IPS DF 6.9 (cell line): ENCODE data around the gene GOSR2.
"Not testable (repeated sequence)": the region's sequence is repeated elsewhere in the genome, so short reads cannot be mapped to it uniquely, and the experiment has no call there.

Experiments
- DNase-seq: peaks from one replicate; pipeline ENCODE4 v3.0.0-alpha.2; 2013; ENCODE audit warnings: low read depth, low spot score
- H3K27ac ChIP-seq: one replicate; pipeline ENCODE4 v1.5.1; 2013; ENCODE audit warnings: low read length, control low read depth
- H3K27me3 ChIP-seq: 2 replicates; pipeline ENCODE4 v1.6.1; 2013; ENCODE audit warnings: mild to moderate bottlenecking, low read length; ENCODE audit not compliant: control insufficient read depth, insufficient read depth
- H3K36me3 ChIP-seq: 2 replicates; pipeline ENCODE4 v1.6.1; 2013; ENCODE audit warnings: low read length; ENCODE audit not compliant: control insufficient read depth, insufficient read depth
- H3K4me1 ChIP-seq: 2 replicates; pipeline ENCODE4 v1.6.1; 2013; ENCODE audit warnings: low read length; ENCODE audit not compliant: control insufficient read depth, insufficient read depth
- H3K4me3 ChIP-seq: 2 replicates; pipeline ENCODE4 v1.5.1; 2013; ENCODE audit warnings: mild to moderate bottlenecking, low read length
- H3K9me3 ChIP-seq: 2 replicates; pipeline ENCODE4 v1.6.1; 2013; ENCODE audit warnings: low read length, inconsistent platforms; ENCODE audit not compliant: control insufficient read depth, insufficient read depth
- WGBS: extraction: QIAGEN DNeasy Blood & Tissue Kit; methylation state at CpG from one replicate; pipeline ENCODE4 v1.1.7; 2013; ENCODE audit warnings: mixed read lengths, missing lambda C conversion rate; ENCODE audit not compliant: insufficient read length, insufficient coverage; 5-methylcytosine and 5-hydroxymethylcytosine counted together

Gene GOSR2

GRCh38 chr17:46910179-46910927 is 12.6 kb upstream of the GOSR2 start:
- no CpG with 5 or more reads among the region's 10 CpGs for WGBS
- Histone ChIP-seq H3K27ac (no peak overlapping the region), H3K36me3 (no peaks in the 10 kb centered on the region), H3K27me3 (no peaks in the 10 kb centered on the region), H3K9me3 (no peaks in the 10 kb centered on the region), H3K4me3 (no peak overlapping the region), H3K4me1 (peaks cover 1% of the 10 kb centered on the region)
- no peak for DNase-seq

GRCh38 chr17:46911311-46911710 is 11.6 kb upstream of the GOSR2 start:
- no peak overlapping the region for H3K4me3 ChIP-seq
- no peak overlapping the region for H3K27ac ChIP-seq
- DNase-seq: no peak
- H3K36me3 ChIP-seq: no peaks in the 10 kb centered on the region
- no peaks in the 10 kb centered on the region for H3K27me3 ChIP-seq
- H3K9me3 ChIP-seq: no peaks in the 10 kb centered on the region
- H3K4me1 ChIP-seq: no peaks in the 10 kb centered on the region
- no CpG with 5 or more reads among the region's 3 CpGs for WGBS

DNA sequence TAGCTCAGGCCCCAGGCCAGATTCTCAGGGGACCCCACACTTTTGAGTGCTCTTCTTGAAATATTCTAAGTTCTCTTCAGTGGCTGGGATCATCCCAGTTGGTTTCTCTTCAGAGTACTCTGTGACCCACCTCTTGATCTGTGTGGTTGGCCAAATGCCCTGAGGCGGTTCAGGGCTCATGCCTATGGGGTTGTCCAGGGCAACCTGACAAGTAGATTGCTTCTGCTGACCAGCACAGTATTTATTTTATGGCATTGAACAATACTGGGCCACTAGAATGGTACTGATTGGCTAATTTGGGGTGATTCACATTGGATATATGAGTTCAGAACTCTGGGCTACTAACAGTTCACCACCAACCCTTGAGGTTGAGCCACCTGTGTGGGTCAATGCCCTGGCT is 7.4 kb upstream of the GOSR2 start:
- WGBS: no CpG with 5 or more reads among the region's 1 CpG
- Histone ChIP-seq H3K9me3 (no peaks in the 10 kb centered on the region), H3K4me1 (no peaks in the 10 kb centered on the region), H3K36me3 (no peaks in the 10 kb centered on the region), H3K27ac (no peak overlapping the region), H3K27me3 (no peaks in the 10 kb centered on the region), H3K4me3 (no peak overlapping the region)
- no peak for DNase-seq

DNA sequence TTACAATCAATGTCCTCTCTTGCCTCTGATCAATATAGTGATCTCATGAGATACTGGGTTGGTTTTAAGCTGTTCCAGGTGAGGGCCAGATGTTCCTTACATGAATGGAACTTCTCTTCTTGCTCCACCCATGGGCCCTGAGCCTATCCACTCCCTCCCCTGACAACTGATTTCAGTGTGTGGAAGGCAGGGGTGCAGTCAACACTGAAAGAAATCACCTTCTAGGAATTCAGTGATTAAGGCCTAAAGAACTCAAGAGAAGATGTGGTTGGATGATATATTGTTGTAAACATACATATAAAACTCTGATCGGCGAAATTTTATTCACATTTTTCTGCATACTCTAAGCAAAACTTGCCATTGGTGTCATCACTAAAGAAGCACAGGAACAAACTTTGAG is 6.7 kb upstream of the GOSR2 start:
- no peak for DNase-seq
- Histone ChIP-seq H3K36me3 (no peaks in the 10 kb centered on the region), H3K9me3 (no peaks in the 10 kb centered on the region), H3K4me3 (no peak overlapping the region), H3K4me1 (no peaks in the 10 kb centered on the region), H3K27me3 (no peaks in the 10 kb centered on the region), H3K27ac (no peak overlapping the region)
- no CpG with 5 or more reads among the region's 2 CpGs for whole genome bisulfite sequencing

GRCh38 chr17:46916623-46917022 is 6.3 kb upstream of the GOSR2 start:
- no CpG with 5 or more reads among the region's 3 CpGs for WGBS
- Histone ChIP-seq H3K4me1 (no peaks in the 10 kb centered on the region), H3K36me3 (no peaks in the 10 kb centered on the region), H3K4me3 (no peak overlapping the region), H3K27me3 (no peaks in the 10 kb centered on the region), H3K27ac (no peak overlapping the region), H3K9me3 (no peaks in the 10 kb centered on the region)
- DNase-seq: no peak

GRCh38 chr17:46917041-46917440 is 5.9 kb upstream of the GOSR2 start:
- Histone ChIP-seq H3K27ac (no peak overlapping the region), H3K9me3 (no peaks in the 10 kb centered on the region), H3K27me3 (no peaks in the 10 kb centered on the region), H3K36me3 (no peaks in the 10 kb centered on the region), H3K4me3 (no peak overlapping the region), H3K4me1 (no peaks in the 10 kb centered on the region)
- no peak for DNase-seq

DNA sequence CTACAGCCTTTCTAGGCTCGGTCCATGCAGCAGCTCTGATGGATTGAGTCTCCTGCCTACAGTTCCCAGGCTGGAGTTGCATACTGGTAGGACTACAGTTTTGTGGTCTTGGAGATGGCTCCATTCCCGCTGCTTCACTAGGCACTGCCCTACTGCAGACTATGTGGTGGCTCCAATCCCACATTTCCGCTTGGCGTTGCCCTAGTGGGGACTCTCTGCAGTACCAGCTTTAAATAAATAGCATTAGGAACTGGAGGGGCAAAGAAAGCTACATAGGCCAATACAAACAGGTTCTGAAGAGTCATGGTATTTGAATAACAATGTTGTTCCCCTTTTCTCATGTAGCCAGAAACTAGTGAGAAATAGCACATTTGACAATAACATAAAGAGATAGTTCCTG is 5.4 kb upstream of the GOSR2 start:
- WGBS: no CpG with 5 or more reads among the region's 4 CpGs
- Histone ChIP-seq H3K9me3 (no peaks in the 10 kb centered on the region), H3K4me1 (no peaks in the 10 kb centered on the region), H3K4me3 (no peak overlapping the region), H3K36me3 (no peaks in the 10 kb centered on the region), H3K27me3 (no peaks in the 10 kb centered on the region), H3K27ac (no peak overlapping the region)
- DNase-seq: no peak

DNA sequence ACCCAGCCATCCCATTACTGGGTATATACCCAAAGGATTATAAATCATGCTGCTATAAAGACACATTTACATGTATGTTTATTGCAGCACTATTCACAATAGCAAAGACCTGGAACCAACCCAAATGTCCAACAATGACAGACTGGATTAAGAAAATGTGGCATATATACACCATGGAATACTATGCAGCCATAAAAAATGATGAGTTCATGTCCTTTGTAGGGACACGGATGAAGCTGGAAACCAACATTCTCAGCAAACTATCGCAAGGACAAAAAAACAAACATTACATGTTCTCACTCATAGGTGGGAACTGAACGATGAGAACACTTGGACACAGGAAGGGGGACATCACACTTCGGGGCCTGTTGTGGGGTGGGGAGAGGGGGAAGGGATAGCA is 998 bp upstream of the GOSR2 start:
- WGBS: no CpG with 5 or more reads among the region's 4 CpGs
- H3K9me3 ChIP-seq, H3K27ac ChIP-seq, H3K4me3 ChIP-seq, H3K27me3 ChIP-seq, H3K4me1 ChIP-seq, H3K36me3 ChIP-seq, DNase-seq: not testable (repeated sequence)

DNA sequence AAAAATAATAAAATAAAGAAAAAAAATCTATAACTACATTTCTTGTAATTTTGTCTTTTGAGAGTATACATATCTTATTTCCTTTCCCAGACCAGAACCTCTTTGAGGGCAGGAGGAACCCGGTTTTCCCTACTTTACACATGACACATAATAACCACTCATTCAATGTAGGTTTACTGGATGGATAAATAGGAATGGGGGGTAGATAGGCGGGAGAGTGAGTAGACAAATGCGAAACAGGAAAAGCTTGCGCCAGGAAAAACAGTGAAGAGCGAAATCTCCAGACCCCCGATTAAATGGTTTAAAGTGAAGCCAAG is 515 bp upstream of the GOSR2 start:
- no CpG with 5 or more reads among the region's 6 CpGs for WGBS
- Histone ChIP-seq H3K9me3 (no peaks in the 10 kb centered on the region), H3K4me1 (no peaks in the 10 kb centered on the region), H3K27me3 (no peaks in the 10 kb centered on the region), H3K27ac (no peak overlapping the region), H3K4me3 (peak overlapping the region; percentile 85; the same call in 1 of the 2 replicates), H3K36me3 (no peaks in the 10 kb centered on the region)
- DNase-seq: no peak

DNA sequence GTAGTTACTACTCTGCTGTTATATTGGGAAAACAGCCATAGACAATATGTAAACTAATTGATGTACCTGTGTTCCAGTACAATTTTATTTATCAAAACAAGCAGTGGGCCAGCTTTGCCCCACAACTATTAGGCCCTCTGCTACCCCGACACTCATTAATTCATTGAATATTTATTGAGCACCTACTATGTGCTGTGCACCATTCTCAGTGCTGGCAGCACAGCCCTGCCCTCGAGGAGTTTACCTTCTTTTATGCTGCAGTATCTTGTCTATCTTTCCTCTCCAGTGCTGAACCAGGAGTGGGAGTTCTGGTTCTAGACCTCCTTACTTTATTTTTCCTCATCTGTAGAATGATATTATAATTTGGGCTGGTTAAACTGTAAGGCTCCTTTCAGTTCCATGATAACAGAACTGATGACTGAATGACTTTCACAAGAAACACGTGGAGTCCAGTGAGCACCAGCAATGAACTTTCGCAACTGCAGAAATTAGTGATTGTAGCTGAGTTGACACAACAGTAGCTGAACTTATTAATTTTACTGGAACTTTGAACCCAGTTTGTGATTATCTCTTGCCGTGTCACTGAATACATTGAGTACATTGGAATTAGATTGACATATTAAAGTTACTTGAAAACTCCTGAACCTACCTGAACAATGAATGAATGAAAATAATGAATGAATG is 2.4 kb downstream of the GOSR2 start:
- H3K27ac ChIP-seq: no peak overlapping the region
- H3K4me1 ChIP-seq: no peaks in the 10 kb centered on the region
- no peak for DNase-seq
- H3K9me3 ChIP-seq: no peaks in the 10 kb centered on the region
- no peak overlapping the region for H3K4me3 ChIP-seq
- H3K36me3 ChIP-seq: no peaks in the 10 kb centered on the region; the same call in 1 of the 2 replicates
- no CpG with 5 or more reads among the region's 5 CpGs for WGBS
- no peaks in the 10 kb centered on the region for H3K27me3 ChIP-seq
